Measurements from ENCODE around the gene MRPL54.
"Not testable (repeated sequence)": the region's sequence is repeated elsewhere in the genome, so short reads cannot be mapped to it uniquely, and the experiment has no call there.

MRPL54 gene

DNA sequence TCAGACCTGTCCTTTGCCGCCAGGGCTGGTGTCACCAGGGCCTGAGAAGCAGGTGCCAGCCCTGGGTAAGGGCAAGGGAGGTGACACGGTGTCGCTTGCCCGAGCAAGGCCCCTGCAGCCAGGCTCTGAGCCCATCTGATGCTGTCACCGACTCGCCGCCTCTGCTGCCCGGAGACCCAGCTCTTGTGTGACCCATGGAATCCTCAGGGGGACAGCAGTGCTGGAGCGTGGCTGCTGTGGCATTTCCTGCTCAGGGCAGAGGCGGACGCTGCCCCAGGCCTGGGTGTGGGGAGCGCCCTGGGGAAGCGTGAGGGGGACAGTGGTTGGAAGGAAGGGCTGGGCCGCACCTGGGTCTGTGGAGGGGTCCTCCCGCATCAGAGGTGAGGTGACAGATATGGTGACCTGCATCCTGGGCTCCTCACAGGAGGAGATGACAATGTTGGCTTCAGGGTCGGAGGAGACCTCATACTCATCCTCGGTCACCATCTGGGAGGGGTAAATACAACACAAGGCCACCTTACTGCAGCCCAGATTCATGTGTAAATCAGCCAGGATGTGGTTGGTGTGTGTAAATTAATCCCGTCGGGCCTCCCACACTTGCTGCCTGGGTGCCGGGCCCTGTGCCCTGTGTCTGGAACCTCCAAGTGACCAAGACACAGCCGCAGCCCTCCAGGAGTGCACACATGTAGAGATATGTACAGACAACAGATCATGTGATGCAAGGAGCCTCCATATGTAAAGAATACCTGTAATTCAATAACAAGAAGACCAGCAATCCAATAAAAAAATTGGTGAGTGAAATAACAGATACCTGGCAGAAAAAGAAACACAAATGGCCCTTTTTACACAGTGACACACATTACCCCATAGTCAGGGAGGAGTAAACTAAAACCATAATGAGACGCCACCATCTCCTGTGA is 51.3 kb downstream of the MRPL54 start:
- DNase-seq = no peak

DNA sequence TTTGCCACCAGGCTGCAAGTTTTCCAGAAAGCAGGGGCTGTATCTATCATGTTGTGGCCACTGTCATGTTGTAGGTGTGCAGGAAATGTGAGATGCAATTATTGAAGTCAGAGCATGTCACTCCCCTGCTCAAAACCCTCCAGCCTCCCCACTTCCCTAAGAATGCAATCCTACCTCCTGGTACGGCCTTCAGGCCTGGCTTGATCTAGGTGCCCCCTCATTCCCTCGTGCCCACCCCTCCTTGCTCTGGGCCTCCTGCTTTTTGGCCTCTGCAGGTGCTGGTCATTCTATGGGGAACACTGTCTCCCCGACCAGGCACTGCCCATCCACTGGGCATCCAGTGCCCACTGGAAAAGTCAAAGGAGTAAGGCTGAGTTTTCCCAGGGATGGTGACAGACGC is 52.2 kb downstream of the MRPL54 start:
- no peak for DNase-seq

DNA sequence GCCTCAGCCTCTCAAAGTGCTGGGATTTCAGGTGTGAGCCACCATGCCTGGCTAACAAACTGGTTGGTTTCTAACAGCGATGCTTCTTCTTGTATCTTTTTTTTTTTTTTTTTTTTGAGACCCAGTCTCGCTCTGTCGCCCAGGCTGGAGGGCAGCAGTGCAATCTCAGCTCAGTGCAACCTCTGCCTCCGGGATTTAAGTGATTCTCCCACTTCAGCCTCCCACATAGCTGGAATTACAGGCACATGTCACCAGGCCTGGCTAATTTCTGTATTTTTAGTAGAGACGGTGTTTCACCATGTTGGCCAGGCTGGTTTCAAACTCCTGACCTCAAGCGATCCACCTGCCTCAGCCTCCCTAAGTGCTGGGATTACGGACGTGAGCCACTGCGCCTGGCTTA is 53.7 kb downstream of the MRPL54 start:
- not testable (repeated sequence) for DNase-seq

DNA sequence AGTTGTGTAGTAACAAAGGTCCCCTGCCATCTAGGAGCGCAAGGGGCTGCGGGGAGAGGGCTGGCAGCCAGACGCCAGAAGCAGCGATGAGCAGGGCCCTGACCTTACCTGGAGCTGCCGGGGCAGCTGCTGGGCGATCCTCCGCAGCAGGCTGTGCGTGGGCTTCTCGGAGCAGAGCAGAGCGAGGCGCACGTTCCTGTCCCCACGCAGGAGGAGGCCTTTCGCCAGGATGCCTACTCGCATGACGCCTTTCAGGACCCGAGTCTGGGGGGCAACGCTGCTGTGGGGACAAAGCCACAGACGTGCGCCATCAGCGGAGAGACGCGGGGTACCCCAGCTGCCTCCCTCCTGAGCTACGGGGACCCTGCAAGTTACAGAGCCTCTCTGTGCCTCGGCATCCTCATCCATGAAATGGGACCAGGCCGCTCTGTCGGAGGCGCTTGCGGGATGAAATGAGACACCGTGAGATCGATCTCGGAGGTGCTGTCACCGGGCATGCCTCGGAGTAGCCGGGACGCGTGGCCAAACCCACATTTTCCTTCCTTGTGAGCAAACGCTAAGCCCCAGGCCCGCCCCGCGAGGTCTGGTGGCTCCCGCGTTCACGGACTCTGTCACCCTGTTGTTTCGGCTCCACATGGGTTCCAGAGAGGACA is 54.2 kb downstream of the MRPL54 start:
- DNase-seq = no peak
